NCI-H1417 treated with DMSO at 0.1 percent for 48 hours (cell line): ENCODE data around the gene ILDR1.

ENCODE experiments used
- DNase-seq: peaks from one replicate; lab custom pipeline; 2025; lab: John Stamatoyannopoulos, UW

The ILDR1 gene

GRCh38 chr3:121992601-121993560 lies 29.2 kb downstream of the ILDR1 start:
- no peak for DNase-seq

GRCh38 chr3:121989943-121990342 lies 32.1 kb downstream of the ILDR1 start:
- no peak for DNase-seq

GRCh38 chr3:121988146-121988545 lies 33.9 kb downstream of the ILDR1 start:
- DNase-seq = no peak

GRCh38 chr3:121985846-121986245 lies 36.2 kb downstream of the ILDR1 start:
- no peak for DNase-seq

GRCh38 chr3:121981473-121981872 lies 40.6 kb downstream of the ILDR1 start:
- DNase-seq = no peak

- no peak for DNase-seq
Measured at GRCh38 chr3:121980450-121980796, 41.6 kb downstream of the ILDR1 start.

- DNase-seq = no peak
Measured at GRCh38 chr3:121979734-121980449, 42.2 kb downstream of the ILDR1 start.

GRCh38 chr3:121979246-121979645 lies 42.8 kb downstream of the ILDR1 start:
- no peak for DNase-seq

GRCh38 chr3:121976727-121977126 lies 45.3 kb downstream of the ILDR1 start:
- DNase-seq = no peak

GRCh38 chr3:121975702-121976302 lies 46.2 kb downstream of the ILDR1 start:
- DNase-seq = no peak

GRCh38 chr3:121974601-121975111 lies 47.4 kb downstream of the ILDR1 start:
- no peak for DNase-seq

- DNase-seq = no peak
Measured at GRCh38 chr3:121970047-121970446, 52.0 kb downstream of the ILDR1 start.

GRCh38 chr3:121969631-121970030 lies 52.4 kb downstream of the ILDR1 start:
- no peak for DNase-seq

GRCh38 chr3:121963608-121964007 lies 58.4 kb downstream of the ILDR1 start:
- no peak for DNase-seq

- no peak for DNase-seq
Measured at GRCh38 chr3:121962443-121962842, 59.6 kb downstream of the ILDR1 start.

- DNase-seq = no peak
Measured at GRCh38 chr3:121961283-121961682, 60.8 kb downstream of the ILDR1 start.

- DNase-seq = no peak
Measured at GRCh38 chr3:121958801-121959200, 63.2 kb downstream of the ILDR1 start.

- DNase-seq = no peak
Measured at GRCh38 chr3:121957674-121958415, 64.2 kb downstream of the ILDR1 start.

GRCh38 chr3:121956363-121956762 lies 65.7 kb downstream of the ILDR1 start:
- no peak for DNase-seq

GRCh38 chr3:121951291-121951919 lies 70.6 kb downstream of the ILDR1 start:
- no peak for DNase-seq

GRCh38 chr3:121948641-121949040 lies 73.4 kb downstream of the ILDR1 start:
- DNase-seq = no peak
